ENCODE results near the gene VSX1. TPM values are rescaled to one million over a fixed set of nuclear protein-coding genes. Genes with fewer than 3 reads are reported as not detected.

Gene VSX1
- total and polyA plus RNA-seq, 4 donors = 0.03 to 0.08 TPM; not detected in 2

GRCh38 chr20:25128649-25129048 lies 46.7 kb upstream of the VSX1 start:
- H3K9me3 ChIP-seq (ENCODE audit: control insufficient read depth in 4 of 4, low read length in 3 of 4) = no peaks in the 10 kb centered on the region
- no peak for TF ChIP-seq GABPA (IDR thresholded peaks at IDR 0.05 in 1 of 2, conservative IDR thresholded peaks at IDR 0.05 in 1 of 2)
- no peak for TF ChIP-seq CTCF (IDR thresholded peaks at IDR 0.05; ENCODE audit: low read depth, low read length, missing input control)
- no peak for TF ChIP-seq HNF4G (IDR thresholded peaks at IDR 0.05)
- no peak for TF ChIP-seq FOXA2 (IDR thresholded peaks at IDR 0.05)
- no peak for TF ChIP-seq REST (IDR thresholded peaks at IDR 0.05)
- no peak for TF ChIP-seq TAF1 (conservative IDR thresholded peaks at IDR 0.05)
- TF ChIP-seq MAX (IDR thresholded peaks at IDR 0.05) = no peak
- TF ChIP-seq RXRA (IDR thresholded peaks at IDR 0.05) = no peak
- no peak for TF ChIP-seq HNF4A (conservative IDR thresholded peaks at IDR 0.05)
- no peak for TF ChIP-seq ATF3 (IDR thresholded peaks at IDR 0.05)
- TF ChIP-seq YY1 (IDR thresholded peaks at IDR 0.05) = no peak
- TF ChIP-seq SP1 (IDR thresholded peaks at IDR 0.05) = no peak
- no peaks in the 10 kb centered on the region for H3K4me1 ChIP-seq (ENCODE audit: control insufficient read depth in 4 of 4, insufficient read depth in 4 of 4, low read length in 3 of 4)
- H3K9ac ChIP-seq (ENCODE audit: low read depth in 1 of 2, low read length in 2 of 2) = no peak overlapping the region
- 54% methylated on average over 5 of the region's 5 CpGs for WGBS
- no peaks in the 10 kb centered on the region for H3K36me3 ChIP-seq (ENCODE audit: control insufficient read depth in 4 of 4, insufficient read depth in 3 of 4, low read depth in 1 of 4, low read length in 3 of 4)
- H3K27ac ChIP-seq (ENCODE audit: low read depth in 1 of 2, low read length in 2 of 2) = no peak overlapping the region
- DNase-seq (ENCODE audit: low spot score) = no peak
- H3K4me3 ChIP-seq (ENCODE audit: low read depth in 1 of 3, low read length in 3 of 3) = no peak overlapping the region
- no peaks in the 10 kb centered on the region for H3K27me3 ChIP-seq (ENCODE audit: control insufficient read depth in 4 of 4, insufficient read depth in 4 of 4, low read length in 3 of 4)

GRCh38 chr20:25127761-25128537 lies 46.0 kb upstream of the VSX1 start:
- H3K27me3 ChIP-seq (ENCODE audit: control insufficient read depth in 4 of 4, insufficient read depth in 4 of 4, low read length in 3 of 4) = no peaks in the 10 kb centered on the region
- H3K4me3 ChIP-seq (ENCODE audit: low read depth in 1 of 3, low read length in 3 of 3) = no peak overlapping the region
- no peak overlapping the region for H3K9ac ChIP-seq (ENCODE audit: low read depth in 1 of 2, low read length in 2 of 2)
- no peak overlapping the region for H3K27ac ChIP-seq (ENCODE audit: low read depth in 1 of 2, low read length in 2 of 2)
- TF ChIP-seq FOXA2 (IDR thresholded peaks at IDR 0.05) (no peak), SP1 (IDR thresholded peaks at IDR 0.05) (no peak), YY1 (IDR thresholded peaks at IDR 0.05) (no peak), MAX (IDR thresholded peaks at IDR 0.05) (no peak), ZBTB33 (IDR thresholded peaks at IDR 0.05) (no peak), HNF4A (conservative IDR thresholded peaks at IDR 0.05) (no peak)
- DNase-seq (ENCODE audit: low spot score) = no peak
- 82% methylated on average over 4 of the region's 4 CpGs for WGBS
- no peaks in the 10 kb centered on the region for H3K4me1 ChIP-seq (ENCODE audit: control insufficient read depth in 4 of 4, insufficient read depth in 4 of 4, low read length in 3 of 4)
- H3K36me3 ChIP-seq (ENCODE audit: control insufficient read depth in 4 of 4, insufficient read depth in 3 of 4, low read depth in 1 of 4, low read length in 3 of 4) = no peaks in the 10 kb centered on the region
- no peaks in the 10 kb centered on the region for H3K9me3 ChIP-seq (ENCODE audit: control insufficient read depth in 4 of 4, low read length in 3 of 4)
